ENCODE measurements around the gene U2AF2. TPM values are rescaled to one million over a fixed set of nuclear protein-coding genes. Genes with fewer than 3 reads are reported as not detected.

U2AF2 gene
- total RNA-seq, 1 experiment from 2014 or later = 321 TPM

GRCh38 chr19:55613396-55613795 lies 41.4 kb upstream of the U2AF2 start:
- no peak overlapping the region for H4K91ac ChIP-seq (ENCODE audit: insufficient read length, low read depth, low read length)
- H3K79me2 ChIP-seq (ENCODE audit: insufficient read depth, low read length) = 0 out of 2 replicates have a peak, but pooled peaks cover 1% of the 10 kb centered on the region
- no peak overlapping the region for H2BK120ac ChIP-seq (ENCODE audit: low read depth, low read length, poor library complexity, severe bottlenecking)
- H2AFZ ChIP-seq (ENCODE audit: low read length) = no peak overlapping the region
- no peak overlapping the region for H2BK12ac ChIP-seq (ENCODE audit: insufficient read length, low read depth, low read length)
- H3K56ac ChIP-seq (ENCODE audit: insufficient read length, low read depth, low read length) = no peak overlapping the region
- no peak overlapping the region for H3K18ac ChIP-seq (ENCODE audit: insufficient read length, low read depth, low read length)
- no peak for TF ChIP-seq CTCF (conservative IDR thresholded peaks at IDR 0.05)
- H4K5ac ChIP-seq (ENCODE audit: insufficient read length, low read depth, low read length) = no peak overlapping the region
- no peak overlapping the region for H3K27ac ChIP-seq (ENCODE audit: insufficient read length, low read depth, low read length)
- no CpG with 5 or more reads among the region's 27 CpGs for WGBS (ENCODE audit: extremely low coverage, insufficient read length, low lambda C conversion rate)
- Mint-ChIP-seq H3K9me3 (no peaks in the 10 kb centered on the region), H3K27ac (no peak overlapping the region; a peak in 1 of 7 replicates), H3K27me3 (ENCODE audit: low read depth) (no peaks in the 10 kb centered on the region; the same call in 1 of the 2 replicates), H3K36me3 (ENCODE audit: insufficient read depth in 1 of 3, low read depth in 3 of 3) (peaks cover 15 to 41% (median 36%) of the 10 kb centered on the region in 3 experiments), H3K4me1 (peaks cover 0 to 2% of the 10 kb centered on the region in 2 experiments; a peak in 1 of 4 replicates), H3K4me3 (peak overlapping the region in 1 of 2 experiments; percentile 14; a peak in 1 of 5 replicates)
- no peaks in the 10 kb centered on the region for H3K23me2 ChIP-seq (ENCODE audit: insufficient read length, low read depth, low read length, poor library complexity, severe bottlenecking)
- DNase-seq = no peak
- no peak overlapping the region for H2AK5ac ChIP-seq (ENCODE audit: insufficient read length, low read length)
- H3K14ac ChIP-seq (ENCODE audit: insufficient read depth, low read length) = no peak overlapping the region
- H3K4ac ChIP-seq (ENCODE audit: low read depth, low read length) = no peak overlapping the region
- no peak overlapping the region for H4K8ac ChIP-seq (replicated peaks; ENCODE audit: insufficient read length, low read depth, low read length)
- H3K79me1 ChIP-seq (ENCODE audit: insufficient read depth, low read depth, low read length, poor library complexity, severe bottlenecking) = no peaks in the 10 kb centered on the region
- H2BK15ac ChIP-seq (ENCODE audit: low read depth, low read length) = no peak overlapping the region
- H3T11ph ChIP-seq (ENCODE audit: low read length) = no peak overlapping the region
- no peak overlapping the region for H3K4me2 ChIP-seq (ENCODE audit: insufficient read depth, insufficient read length, low read length)
- no peak overlapping the region for H2BK5ac ChIP-seq (ENCODE audit: insufficient read length, low read length)
- H3K27me3 ChIP-seq (ENCODE audit: insufficient read depth, low read length) = no peaks in the 10 kb centered on the region
- no peaks in the 10 kb centered on the region for H3K9me3 ChIP-seq (ENCODE audit: control insufficient read depth, low read depth, low read length)
- H3K23ac ChIP-seq (ENCODE audit: insufficient read length, low read depth, low read length) = no peak overlapping the region
- no peak overlapping the region for H3K9ac ChIP-seq (ENCODE audit: extremely low read depth, insufficient read length, low read length)
- no peaks in the 10 kb centered on the region for H3K4me1 ChIP-seq (ENCODE audit: insufficient read depth, low read length)
- no peak overlapping the region for H2BK20ac ChIP-seq (ENCODE audit: low read depth, low read length, poor library complexity, severe bottlenecking)
- H4K20me1 ChIP-seq (ENCODE audit: control insufficient read depth, insufficient read depth, insufficient read length) = no peaks in the 10 kb centered on the region
